HG03521 (cell line): ENCODE results near the gene KIRREL3.

Experiments
- ATAC-seq: cut with Tn5 transposase; IDR thresholded peaks from one replicate; pipeline ENCODE4 v1.9.1; 2021; ENCODE audit warnings: mild to moderate bottlenecking, moderate library complexity; ENCODE audit not compliant: unreplicated experiment

The KIRREL3 gene

DNA sequence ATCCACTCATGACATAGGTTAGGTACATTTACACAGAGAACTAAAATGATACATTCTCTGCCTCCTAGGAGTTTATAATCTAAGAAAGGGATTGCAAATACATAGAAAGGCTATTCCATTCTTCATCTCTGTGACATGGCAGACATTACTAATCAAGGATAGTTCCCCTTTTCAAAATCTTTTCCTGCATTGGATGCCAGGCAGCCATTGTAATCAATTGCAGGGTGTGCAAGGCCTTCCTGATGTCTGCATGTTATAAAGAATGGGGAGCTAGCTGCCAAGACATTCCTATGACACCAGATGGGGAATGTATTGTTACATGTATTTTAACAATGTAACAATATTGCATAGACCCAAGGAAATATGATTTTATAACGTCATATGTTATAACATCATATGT, 82.0 kb downstream of the KIRREL3 start:
- no peak for ATAC-seq

DNA sequence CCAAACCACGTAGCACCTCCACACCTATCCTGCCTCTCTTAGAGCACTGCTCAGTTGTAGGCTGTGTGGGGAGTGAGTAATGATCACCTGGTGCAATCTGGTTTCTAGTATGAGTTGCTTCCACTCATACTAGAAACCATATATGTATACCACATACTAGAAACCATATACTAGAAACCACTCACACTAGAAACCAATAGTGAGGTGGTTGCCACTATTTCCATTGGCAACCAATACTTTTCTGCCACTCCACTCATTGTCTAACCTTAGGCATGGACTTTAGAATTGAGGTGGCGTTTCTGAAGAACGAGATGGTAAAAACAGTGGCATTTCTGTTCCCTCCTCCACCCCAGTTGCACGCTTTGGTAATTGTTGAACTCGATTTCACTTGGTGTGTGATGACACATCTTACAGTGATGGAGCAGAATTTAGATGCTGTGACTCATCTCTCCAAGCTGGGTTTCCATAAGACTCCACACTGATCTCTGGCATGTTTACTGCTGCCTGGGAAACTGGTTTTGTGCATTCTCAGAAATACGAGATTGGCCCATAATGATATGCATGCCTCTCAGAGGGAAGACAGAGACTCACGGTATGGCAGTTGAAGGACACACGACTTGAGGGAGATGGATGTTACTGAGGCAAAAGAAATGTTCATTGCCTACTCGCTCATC, 82.9 kb downstream of the KIRREL3 start:
- ATAC-seq, result peak; percentile 96

DNA sequence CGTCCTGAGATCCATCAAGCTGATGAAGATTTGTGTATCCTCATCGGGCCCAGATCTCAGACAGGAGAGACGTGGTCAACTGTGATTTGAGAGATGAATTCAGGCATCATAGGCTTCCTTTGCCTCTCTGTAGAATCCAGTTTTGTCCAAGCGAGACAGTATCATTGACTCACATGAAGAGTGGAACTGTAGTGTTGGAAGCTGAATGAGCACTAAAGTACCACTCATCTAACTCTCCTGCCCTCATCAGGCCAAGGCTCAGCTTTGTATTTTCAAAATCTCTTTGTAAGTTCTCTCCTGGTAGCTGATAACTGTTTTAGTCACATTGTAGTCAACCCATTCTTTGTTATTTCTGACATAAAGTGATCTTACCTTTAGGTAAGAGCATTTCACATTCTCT, 85.1 kb downstream of the KIRREL3 start:
- ATAC-seq, result no peak

DNA sequence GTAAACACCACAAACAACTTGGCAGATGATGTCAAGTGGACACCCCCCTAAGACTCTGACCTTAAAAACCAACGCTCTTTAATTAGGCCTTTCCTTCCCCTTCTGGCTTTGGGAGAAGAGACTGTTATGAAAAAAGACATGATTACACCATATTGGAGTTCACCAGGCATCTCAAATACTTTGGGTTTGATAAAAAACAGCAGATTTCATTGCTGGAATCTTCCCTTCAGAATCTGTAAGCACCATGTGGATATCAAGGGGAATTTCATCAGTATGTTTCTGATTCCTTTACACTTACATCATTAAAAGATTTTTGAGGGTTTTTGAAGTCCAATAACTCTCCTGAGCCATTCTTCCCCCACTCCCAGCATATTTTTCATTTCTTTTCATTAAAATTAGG, 85.6 kb downstream of the KIRREL3 start:
- no peak for ATAC-seq

DNA sequence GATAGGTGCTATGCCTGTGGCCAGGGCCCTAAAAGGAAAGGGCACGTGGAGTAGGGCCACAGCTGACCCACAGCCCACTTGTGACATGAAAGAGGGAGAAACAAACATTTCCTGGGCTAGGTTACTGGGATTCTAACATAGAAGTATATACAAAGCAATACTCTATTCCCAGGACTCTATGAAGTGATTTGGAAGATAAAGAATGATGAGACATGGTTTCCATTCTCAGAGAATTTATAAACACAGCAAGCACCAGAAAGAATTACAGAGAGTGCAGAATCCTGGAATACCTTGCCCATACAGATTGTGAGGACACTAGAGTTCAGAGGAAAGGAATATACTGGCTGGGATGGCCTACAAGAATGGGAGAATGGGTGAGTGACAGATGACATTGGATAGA, 86.4 kb downstream of the KIRREL3 start:
- no peak for ATAC-seq

DNA sequence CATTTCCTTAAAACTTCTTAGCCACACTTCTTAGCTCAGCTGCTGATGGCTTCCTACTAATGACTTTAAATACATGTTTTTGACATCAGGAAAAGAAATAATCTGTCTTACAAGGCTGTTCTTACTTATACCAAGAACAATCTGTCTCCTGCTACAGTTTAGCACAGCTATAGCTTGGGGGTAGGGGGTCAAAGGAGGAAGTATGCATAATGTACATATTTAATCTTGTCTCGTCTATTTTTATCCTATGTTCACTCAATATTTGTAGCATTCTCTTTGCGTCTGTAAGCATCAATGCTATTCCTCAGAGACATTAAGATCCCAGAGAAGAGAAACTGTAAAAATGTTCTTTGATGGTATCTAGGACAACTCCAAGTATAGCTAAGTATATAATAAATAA, 96.0 kb downstream of the KIRREL3 start:
- ATAC-seq, result no peak

DNA sequence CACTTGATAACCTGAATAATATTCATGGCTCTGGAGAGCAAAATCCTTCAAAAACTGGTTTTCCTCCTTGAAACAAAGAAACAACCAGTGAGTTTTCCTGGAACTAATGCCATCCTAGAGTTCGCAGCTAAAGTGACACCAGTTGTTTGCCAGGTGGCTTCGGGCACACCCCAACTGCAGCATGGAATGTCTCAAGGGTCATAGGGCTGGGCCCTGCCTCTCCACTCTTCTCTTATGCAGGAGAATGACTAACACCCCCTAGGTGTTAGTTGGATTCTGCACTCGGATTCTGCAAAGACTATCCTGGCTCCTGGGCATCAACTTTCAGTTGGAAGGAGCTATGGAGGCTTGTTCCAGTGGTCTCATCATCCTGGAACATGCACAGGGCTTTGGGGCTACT, 98.8 kb downstream of the KIRREL3 start:
- no peak for ATAC-seq

DNA sequence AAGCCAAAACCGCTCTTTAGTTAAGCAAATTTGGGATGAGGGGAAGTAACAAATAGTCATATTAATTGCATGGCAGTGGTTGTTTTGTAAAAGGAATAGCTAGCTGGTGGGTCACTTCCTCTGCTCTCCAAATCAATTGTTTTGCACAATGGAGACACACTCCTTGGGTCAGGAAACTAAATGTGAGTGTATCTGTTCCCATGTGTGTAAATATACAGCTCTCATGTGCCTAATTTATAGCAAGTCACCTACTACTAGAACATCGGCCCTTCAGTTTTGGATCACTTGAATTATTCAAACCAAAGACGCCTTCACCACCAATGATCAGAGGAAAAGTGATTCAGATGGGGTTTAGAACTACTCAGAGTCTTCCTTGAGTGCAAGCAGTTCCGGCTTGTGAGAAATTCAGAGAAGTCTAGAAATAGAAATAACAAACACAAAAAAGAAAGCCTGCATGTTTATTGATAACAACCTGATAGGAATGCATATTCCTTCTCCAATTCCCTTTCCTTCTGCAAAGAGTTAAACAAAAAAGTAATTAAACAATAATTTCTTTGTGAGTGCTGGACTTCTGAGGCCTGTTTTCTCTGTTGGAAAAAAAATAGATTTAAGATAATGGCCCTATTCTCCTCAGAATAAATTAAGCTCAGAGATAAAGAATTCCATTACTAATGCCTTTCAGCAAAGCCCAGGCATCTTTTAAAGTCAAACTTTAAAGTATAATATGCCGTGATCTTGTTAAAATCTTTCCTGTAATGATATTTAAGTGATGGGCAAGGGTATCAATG, 100.4 kb downstream of the KIRREL3 start:
- no peak for ATAC-seq

DNA sequence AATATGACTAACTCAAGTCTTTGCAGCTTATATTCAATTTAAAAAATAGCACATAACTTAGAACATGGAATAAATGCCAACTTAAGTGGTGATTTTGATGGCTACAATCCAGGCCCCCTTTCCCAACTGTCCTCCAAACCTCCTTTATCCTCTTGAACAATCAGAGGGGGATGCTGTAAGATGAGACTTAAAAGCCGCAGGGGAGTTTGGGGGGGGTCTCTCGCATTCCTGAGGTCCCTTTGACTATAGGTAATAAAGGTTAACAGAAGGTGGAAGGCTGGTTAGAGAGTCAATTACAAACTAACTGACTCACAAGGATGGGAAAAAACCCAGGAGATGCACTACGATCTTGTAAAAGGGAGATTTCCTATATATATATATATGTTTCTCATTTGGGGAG, 101.8 kb downstream of the KIRREL3 start:
- ATAC-seq, result no peak

DNA sequence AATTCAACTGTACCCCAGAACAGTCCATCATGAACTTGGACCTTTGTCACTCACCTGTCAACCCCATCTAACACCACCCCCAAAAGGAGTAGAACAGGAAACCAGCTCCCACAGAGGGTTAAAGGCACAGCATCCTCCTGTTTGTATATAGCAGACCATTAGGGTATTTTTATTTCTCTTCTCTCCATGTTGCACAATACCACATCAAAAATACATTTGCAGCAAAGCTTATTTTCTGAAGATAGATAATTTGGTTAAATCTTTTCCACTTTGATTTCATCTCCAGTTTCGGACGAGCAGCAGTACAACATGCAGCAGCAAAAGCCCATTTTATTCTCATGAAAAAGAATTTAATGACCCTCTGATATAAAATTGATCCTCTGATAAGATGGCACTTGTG, 103.1 kb downstream of the KIRREL3 start:
- no peak for ATAC-seq

DNA sequence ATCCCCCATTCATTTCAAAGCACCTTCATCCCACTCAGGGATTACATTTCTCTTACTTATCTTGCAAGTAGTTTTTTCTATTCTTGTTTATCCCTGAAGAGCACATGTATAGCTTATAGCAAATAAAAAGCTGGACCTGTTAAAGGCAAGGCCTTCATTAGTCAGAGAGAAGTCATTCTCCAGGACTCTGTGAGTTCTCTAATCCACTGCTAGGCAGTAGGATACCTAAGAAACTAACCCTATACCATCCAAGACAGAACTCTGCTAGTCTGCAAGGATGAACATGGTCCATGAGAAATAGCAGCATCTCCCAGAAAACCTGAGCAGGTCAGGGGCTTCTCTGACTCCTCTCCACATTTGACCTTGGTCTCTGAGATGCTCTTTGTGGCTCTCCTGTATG, 104.5 kb downstream of the KIRREL3 start:
- ATAC-seq, result no peak

DNA sequence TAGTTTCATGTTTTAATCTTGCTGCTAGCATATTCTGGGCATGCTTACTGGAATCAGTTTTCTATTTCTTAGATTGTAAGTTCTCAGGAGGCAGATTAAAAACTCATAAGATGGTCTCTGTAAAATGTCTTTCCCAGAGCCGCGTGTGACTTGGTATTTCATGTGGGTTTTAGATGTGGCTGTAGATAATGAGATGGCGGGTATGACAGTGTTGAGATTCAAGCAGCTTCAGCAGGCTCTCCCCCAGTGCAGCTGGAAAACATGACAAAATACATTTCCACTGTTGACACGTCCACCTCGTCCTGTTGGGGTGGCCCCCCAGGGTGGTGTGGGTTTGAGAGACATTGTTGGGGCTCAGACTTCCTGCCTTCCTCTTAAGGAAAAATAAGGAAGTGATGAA, 106.8 kb downstream of the KIRREL3 start:
- ATAC-seq, result no peak

DNA sequence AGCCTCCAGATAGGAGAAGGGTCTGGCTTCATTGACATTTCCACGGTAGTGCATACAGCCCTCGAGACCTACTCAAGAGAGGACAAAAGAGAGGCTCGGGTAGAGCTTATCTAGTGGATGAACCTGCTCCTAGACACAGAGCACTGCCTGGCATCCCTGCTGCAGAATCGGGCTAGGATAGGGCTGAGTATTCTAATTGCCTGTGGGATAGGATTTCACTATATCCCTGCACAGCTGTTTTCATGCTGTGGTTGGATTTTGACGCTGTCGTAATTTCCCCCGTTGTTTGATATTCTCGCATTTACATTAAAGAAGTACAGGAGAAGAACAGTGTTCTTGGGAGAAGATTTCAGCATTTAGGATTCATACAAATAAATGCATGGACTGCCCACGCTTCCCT, 107.8 kb downstream of the KIRREL3 start:
- ATAC-seq, result no peak

DNA sequence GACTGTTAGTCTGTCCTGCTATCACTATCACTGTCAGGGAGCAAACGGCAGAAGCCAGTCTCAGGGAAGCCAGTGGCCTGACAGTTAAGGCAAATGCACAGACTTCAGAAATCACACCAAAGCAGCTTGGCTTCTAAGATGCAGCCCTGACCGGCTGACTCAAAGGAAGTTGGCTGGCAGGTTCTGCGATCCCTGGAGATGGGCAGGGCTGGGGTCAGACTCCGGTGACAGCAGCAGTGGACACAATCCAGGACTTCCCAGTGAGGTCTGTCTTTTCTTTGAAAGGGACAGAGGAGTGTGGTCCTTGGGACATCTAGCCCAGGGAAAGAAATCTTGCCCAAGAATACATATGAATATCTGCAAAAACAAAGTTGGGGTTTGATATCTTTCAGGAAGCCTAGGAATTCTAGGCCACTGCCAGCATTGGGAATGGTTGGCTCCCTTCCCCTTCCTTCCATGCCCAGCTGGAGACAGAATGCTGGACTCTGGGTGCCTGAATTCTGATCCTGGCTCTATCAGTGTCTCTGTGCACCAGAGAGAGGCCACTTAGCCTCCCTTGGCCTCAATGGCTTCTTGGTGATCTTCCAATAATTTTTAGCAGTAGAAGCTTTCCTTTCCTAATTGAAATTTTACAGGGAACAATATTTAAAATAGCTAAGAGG, 108.9 kb downstream of the KIRREL3 start:
- ATAC-seq, result no peak

DNA sequence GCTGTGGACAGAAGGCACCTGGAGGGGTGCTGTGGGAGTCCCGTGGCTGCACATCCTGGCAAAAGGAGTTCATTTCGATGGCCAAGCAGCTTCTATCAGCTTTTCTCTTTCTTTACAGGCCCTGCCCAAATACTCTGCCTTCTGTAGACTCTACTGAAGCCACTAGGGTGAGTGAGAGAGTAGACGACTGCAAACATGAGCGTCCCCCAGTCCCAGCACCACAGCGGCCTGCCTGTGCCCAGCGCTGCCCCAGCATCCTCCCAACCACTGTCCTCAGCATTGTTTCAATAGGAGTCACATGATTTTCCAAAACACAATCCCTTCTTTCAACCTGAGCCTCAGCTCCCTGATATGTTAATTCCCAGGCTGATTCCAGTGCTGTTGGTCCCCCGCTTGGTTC, 110.0 kb downstream of the KIRREL3 start:
- ATAC-seq, result no peak

DNA sequence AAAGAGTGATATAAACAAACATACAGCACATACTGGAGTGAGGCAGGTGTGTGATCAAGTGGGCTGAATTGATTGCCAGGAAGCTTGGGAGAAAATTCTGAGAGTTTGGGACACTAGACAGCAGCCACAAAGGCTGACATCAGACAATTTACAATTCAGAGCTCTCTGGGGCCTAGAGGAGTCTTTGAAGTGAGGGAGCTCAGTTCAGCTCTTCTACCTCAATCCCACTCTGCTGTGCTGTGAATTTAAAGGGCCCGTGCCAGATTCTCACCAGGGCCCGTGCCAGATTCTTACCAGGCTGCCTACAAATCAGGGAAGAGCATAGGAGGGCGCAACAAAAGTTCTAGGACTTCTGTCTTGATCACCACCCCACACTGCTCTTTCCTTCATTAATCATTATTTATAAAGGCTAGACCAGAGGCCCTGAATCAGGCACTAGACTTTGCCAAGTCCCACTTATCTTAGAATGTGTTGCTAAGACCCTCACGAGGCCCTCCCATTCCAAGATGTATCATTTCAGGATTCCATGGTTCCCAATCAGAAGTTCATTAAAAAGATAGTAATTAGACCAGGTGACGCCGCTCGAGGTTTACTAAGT, 112.4 kb downstream of the KIRREL3 start:
- no peak for ATAC-seq

DNA sequence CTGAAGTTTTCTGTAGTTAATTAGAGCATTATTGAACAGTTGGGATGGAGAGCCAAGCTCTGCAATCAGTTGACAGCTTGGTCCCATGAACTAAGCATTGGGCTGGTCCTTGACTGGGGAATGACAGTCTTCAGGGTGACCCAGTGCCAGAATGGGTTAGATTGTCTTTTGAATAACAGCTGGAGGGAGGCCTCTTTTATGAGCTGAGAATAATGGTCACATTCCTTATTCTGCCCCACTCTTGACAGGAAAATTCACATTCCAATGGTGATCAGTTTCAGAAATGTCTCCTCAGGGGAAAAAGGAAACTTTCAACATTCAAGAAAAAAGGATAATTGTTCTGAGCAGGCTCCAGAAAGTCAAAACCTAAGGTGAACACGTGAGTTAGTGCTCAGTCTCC, 113.9 kb downstream of the KIRREL3 start:
- no peak for ATAC-seq

DNA sequence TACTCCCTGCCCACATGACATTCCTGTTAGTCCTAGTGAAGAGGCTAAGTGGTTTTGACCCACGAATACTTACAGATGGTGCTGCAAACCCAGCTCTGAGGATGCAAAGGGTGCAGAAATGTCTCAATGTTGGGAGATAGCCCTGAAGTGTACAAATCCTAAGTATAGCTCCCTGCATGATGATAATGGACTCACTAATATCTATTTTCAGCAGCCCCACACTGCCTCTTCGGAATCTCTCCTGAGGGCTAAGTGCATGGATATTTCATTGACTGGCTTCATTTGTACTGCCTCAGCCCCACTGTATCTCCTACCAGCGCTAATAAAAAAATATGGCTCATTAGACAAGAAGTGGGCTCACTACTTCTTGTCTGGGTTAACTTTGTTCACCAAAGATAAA, 114.5 kb downstream of the KIRREL3 start:
- no peak for ATAC-seq

DNA sequence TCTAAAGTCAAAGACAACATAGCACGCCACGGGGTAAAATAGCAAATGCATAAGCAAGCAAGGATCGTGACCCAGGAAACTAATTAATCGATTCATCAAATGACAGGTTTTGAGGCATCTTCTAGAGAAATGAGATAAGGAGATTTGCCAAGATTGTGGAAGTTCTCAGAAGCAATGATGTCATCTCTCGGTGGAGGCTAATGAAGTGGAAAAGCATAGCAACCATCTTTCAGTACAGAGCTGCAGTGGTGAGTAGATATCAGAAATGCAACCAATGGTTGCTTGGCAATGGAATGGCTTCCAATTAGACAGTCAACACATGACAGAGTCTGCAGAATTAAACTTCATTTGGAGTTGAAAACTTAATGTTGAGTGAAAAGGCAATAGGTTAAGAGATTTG, 116.0 kb downstream of the KIRREL3 start:
- ATAC-seq, result no peak

DNA sequence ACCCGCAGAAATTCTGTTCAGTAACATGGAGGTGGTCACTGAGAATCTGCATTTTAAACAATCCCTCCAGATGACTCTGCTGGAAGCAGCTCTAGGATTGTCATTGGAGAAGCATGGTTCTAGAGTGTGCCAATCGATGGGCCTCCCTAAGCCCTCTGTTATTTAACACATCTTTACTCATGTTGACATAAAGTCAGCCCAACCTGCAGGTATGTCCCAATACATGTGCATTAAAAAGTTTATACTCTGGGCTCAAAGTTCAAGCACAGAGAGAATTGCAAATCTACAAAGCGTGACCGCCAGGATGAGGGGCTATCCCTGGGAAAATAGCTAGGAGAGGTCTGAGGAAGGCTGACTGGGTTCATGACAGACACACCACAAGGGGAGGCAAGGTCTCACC, 116.4 kb downstream of the KIRREL3 start:
- no peak for ATAC-seq

DNA sequence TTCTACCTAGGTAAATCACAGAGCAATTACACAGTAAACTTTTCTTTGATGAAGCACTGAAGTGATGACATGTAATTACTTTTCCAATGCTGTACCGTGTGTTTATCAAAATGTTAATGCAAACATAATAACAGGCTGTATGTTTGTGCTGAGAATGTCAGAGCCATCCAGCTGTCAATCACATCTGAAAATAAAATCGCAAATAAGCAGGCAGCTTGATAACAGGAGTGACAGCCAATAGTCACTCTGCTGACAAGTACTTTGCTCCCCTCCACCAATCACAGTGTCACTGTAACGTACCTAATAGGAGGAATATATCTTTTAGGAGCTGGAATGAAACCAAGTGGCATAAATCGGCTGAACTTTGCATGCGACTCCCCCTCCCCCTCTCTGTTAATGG, 119.7 kb downstream of the KIRREL3 start:
- ATAC-seq, result no peak

DNA sequence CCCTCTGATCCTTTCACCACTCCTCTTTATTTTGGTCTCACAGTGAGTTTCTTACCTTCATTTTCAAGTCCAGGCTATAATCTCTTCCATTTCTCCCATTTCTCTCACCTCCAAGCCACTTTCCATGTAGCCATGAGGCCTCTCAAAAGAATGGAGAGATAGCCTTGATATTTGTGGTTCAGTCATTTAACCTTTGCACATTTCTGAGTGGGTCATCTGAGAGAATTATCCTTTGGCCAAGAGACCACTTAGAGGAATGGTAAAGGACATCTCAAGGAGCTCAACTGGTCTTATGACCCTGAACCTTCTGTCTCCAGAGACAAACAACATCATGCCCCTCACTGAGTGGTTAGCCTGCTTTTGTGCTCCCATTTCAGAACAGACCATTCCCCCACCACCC, 121.1 kb downstream of the KIRREL3 start:
- no peak for ATAC-seq
